Small intestine (tissue), 7 donors: ENCODE results near the gene ARMC12. TPM values are rescaled to one million over a fixed set of nuclear protein-coding genes. Genes with fewer than 3 reads are reported as not detected.

Source experiments
- DNase-seq, 2 donors: peaks; one replicate each; pipeline versions ENCODE4 v3.0.0 to v3.0.0-alpha.2; 2013
- FAIRE-seq: peaks from 2 replicates; lab custom pipeline; 2012; peaks lifted over from hg19 to GRCh38; lab: Jason Lieb, UNC
- H3K27ac ChIP-seq, 3 donors: one replicate each; pipeline ENCODE4 v1.5.1; 2013; ENCODE audit warnings: low read length in 2 of 3, mild to moderate bottlenecking in 2 of 3, control low read depth in 1 of 3, inconsistent platforms in 1 of 3, low read depth in 1 of 3, moderate library complexity in 1 of 3
- H3K27me3 ChIP-seq, 3 donors: one replicate each; pipeline ENCODE4 v1.6.1; 2013; ENCODE audit warnings: low read length in 3 of 3, inconsistent platforms in 1 of 3; ENCODE audit not compliant: control insufficient read depth in 3 of 3, insufficient read depth in 3 of 3
- H3K36me3 ChIP-seq, 3 donors: one replicate each; pipeline ENCODE4 v1.6.1; 2013; ENCODE audit warnings: low read length in 3 of 3, inconsistent platforms in 1 of 3, low read depth in 1 of 3, mild to moderate bottlenecking in 1 of 3, moderate library complexity in 1 of 3; ENCODE audit not compliant: control insufficient read depth in 3 of 3, insufficient read depth in 2 of 3
- H3K4me1 ChIP-seq, 3 donors: one replicate each; pipeline ENCODE4 v1.6.1; 2013; ENCODE audit warnings: low read length in 2 of 3, inconsistent platforms in 1 of 3, low read depth in 1 of 3, mild to moderate bottlenecking in 1 of 3, moderate library complexity in 1 of 3; ENCODE audit not compliant: control insufficient read depth in 3 of 3, insufficient read depth in 2 of 3
- H3K4me3 ChIP-seq, 3 donors: one replicate each; pipeline ENCODE4 v1.5.1; 2013; ENCODE audit warnings: low read length in 3 of 3, control low read depth in 1 of 3, inconsistent platforms in 1 of 3, low read depth in 1 of 3, mild to moderate bottlenecking in 1 of 3, moderate library complexity in 1 of 3
- H3K9me3 ChIP-seq, 2 donors: one replicate each; pipeline ENCODE4 v1.6.1; 2013; ENCODE audit warnings: low read depth in 1 of 2, low read length in 1 of 2; ENCODE audit not compliant: control insufficient read depth in 2 of 2, insufficient read depth in 1 of 2
- WGBS, 3 donors: extraction: QIAGEN DNeasy Blood & Tissue Kit; methylation state at CpG; one replicate each; pipeline ENCODE4 v1.1.7; 2013; 5-methylcytosine and 5-hydroxymethylcytosine counted together
- polyA plus RNA-seq, 4 donors: library from polyadenylated mRNA; stranded (reverse) in 3 of 4; unstranded in 1 of 4; fragments of 200-250 nt in 3 of 4; fragments of 120-200 nt in 1 of 4; gene quantifications; one replicate each; pipeline versions ENCODE4 v1.2.1 to v1.2.3, GENCODE V29; 2013
- donor health status: healthy with polysubstance abuse.
- donor health status: control.
- donor health status: control.
- donor health status: Bipolar disorder and iron deficiency.
- donor health status: healthy.

The ARMC12 gene
- polyA plus RNA-seq, 4 donors = 0.41 to 2.5 (median 0.72) TPM; not detected in 1

- no peak for FAIRE-seq
- H3K4me1 ChIP-seq = no peaks in the 10 kb centered on the region
- peaks cover 0 to 34% (median 14%) of the 10 kb centered on the region in 3 donors for H3K27me3 ChIP-seq
- no peaks in the 10 kb centered on the region for H3K9me3 ChIP-seq
- WGBS, 3 donors = 71 to 77% (median 75%) methylated on average over 5 of the region's 5 CpGs
- no peak overlapping the region for H3K27ac ChIP-seq
- DNase-seq = no peak
- H3K4me3 ChIP-seq = no peak overlapping the region
- H3K36me3 ChIP-seq = no peaks in the 10 kb centered on the region
Measured at GRCh38 chr6:35790683-35791082, 53.9 kb downstream of the ARMC12 start.

GRCh38 chr6:35794536-35795452 is 58.0 kb downstream of the ARMC12 start:
- Histone ChIP-seq H3K9me3 (no peaks in the 10 kb centered on the region), H3K36me3 (no peaks in the 10 kb centered on the region), H3K27me3 (peaks cover 0 to 3% (median 3%) of the 10 kb centered on the region in 3 donors), H3K4me3 (no peak overlapping the region), H3K4me1 (no peaks in the 10 kb centered on the region), H3K27ac (no peak overlapping the region)
- 89 to 90% (median 89%) methylated on average over 17 of the region's 17 CpGs for WGBS, 3 donors
- FAIRE-seq = no peak
- no peak for DNase-seq

DNA sequence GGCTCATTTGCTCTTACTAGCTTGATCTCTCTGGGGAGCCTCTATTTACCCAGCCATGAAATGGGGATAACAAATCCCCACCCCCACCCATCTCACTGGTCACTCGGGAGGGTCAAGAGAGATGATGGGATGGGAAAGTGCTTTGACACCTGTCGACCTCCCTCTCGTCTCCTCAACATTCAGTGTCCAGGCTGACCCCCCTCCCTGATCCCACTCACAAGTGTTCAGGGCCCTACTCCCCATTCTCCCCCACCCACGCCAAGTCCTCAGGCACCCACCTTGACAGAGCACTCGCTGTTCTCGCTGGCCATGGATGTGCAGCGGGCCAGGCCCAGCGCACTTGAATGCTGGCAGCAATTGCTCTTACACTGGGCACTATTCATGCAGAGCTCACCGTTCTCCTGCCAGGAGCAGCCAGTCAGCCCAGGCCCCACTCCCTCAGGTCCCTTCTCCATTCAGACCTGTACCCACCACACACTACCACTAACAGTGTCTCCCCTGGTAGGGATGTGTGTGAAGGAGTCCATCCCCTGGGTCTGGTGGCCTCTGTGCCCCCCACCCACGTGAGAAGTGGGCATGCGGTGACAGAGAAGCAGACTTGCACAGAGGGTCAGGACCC is 58.7 kb downstream of the ARMC12 start:
- no peak overlapping the region for H3K4me3 ChIP-seq
- FAIRE-seq (no peak), DNase-seq (no peak)
- 86 to 91% (median 90%) methylated on average over 11 of the region's 11 CpGs for WGBS, 3 donors
- H3K27ac ChIP-seq = no peak overlapping the region
- H3K9me3 ChIP-seq = no peaks in the 10 kb centered on the region
- peaks cover 0 to 3% (median 3%) of the 10 kb centered on the region in 3 donors for H3K27me3 ChIP-seq
- no peaks in the 10 kb centered on the region for H3K4me1 ChIP-seq
- no peaks in the 10 kb centered on the region for H3K36me3 ChIP-seq

DNA sequence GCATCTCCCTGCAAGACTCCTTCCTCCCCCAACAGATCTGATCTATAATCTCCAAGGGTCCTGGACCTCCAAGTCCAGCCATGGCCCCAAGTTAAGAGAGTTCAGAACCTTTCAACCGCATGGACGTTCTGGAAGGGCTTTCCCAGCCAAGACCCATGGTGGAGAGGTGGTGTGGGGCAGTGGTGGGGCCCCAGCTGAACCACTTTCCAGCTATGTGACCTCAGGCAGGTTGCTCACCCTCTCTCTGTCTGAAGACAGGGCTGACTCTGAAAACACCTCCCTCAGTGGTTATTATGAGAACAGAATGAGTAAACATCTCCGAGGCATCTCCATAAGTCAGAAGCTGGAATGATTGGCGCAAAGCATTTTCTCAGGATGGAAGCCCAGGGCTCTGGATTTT is 59.4 kb downstream of the ARMC12 start:
- no peak overlapping the region for H3K27ac ChIP-seq
- DNase-seq = no peak
- no peak for FAIRE-seq
- no peaks in the 10 kb centered on the region for H3K4me1 ChIP-seq
- no peaks in the 10 kb centered on the region for H3K9me3 ChIP-seq
- peaks cover 0 to 3% (median 3%) of the 10 kb centered on the region in 3 donors for H3K27me3 ChIP-seq
- no peak overlapping the region for H3K4me3 ChIP-seq
- H3K36me3 ChIP-seq = no peaks in the 10 kb centered on the region
- 84 to 98% (median 88%) methylated on average over 4 of the region's 4 CpGs for WGBS, 3 donors

DNA sequence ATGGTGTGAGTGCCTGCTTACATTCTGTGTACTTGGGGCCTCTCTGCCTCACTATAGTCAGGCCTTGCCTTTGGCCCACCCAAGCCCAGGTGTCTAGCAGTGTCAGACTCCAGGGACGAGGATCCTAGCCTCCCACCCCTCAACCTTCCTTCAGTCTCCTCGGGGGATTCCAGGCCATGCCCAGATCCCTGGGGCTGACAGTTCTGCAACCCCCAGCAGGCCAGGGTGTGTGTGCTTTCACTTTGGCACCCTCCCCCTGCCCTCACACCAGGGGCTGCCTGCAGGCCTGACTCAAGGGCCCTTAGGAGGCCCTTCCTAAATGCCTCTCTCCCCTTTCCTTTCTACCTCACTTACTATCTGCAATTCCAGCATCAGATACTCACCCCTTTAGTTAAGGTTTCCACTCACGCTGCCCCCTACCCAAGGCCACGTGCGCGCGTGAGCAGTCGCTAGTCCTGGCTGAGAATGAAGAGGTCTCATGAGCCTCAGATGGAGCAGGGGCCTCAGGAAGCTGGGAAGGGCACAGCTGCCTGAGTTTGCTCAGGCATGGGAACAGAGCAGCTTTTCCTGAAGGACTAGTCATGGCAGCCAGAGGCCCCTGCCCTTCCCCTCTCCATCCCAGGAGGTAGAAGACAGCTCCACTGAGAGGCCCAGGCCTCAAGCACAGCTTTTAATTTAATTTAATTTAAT is 61.1 kb downstream of the ARMC12 start:
- H3K36me3 ChIP-seq = no peaks in the 10 kb centered on the region
- 81 to 94% (median 84%) methylated on average over 8 of the region's 8 CpGs for WGBS, 3 donors
- no peak for FAIRE-seq

More for the DNA sequence above, 61.1 kb downstream of the ARMC12 start:
- Histone ChIP-seq H3K4me3 (no peak overlapping the region), H3K4me1 (no peaks in the 10 kb centered on the region), H3K27me3 (peaks cover 0 to 3% (median 0%) of the 10 kb centered on the region in 3 donors), H3K27ac (no peak overlapping the region), H3K9me3 (no peaks in the 10 kb centered on the region)
- no peak for DNase-seq

Other genes with a start within 250 kb of the ARMC12 start
- gene TEAD3, start 240.0 kb upstream of the ARMC12 start, polyA plus RNA-seq = 10 to 100 TPM; 13.4 to 35.6 (median 19.0) TPM
- under 1 TPM in 1 of 4 donors, not detected in 3; 0.72 TPM for gene TULP1, start 224.1 kb upstream of the ARMC12 start, polyA plus RNA-seq
- 100 to 1,000 TPM in 2 of 4 donors, 10 to 100 TPM in 1, 1 to 10 TPM in 1; 8.7 to 150 (median 88.9) TPM for gene FKBP5, start 48.1 kb upstream of the ARMC12 start, polyA plus RNA-seq
- gene CLPSL2, start 39.6 kb downstream of the ARMC12 start, polyA plus RNA-seq = not detected
- not detected for gene CLPSL1, start 44.0 kb downstream of the ARMC12 start, polyA plus RNA-seq
- 10 to 100 TPM in 2 of 4 donors, 1 to 10 TPM in 1, not detected in 1; 1.3 to 14.5 (median 12.2) TPM for gene CLPS, start 60.3 kb downstream of the ARMC12 start, polyA plus RNA-seq
- under 1 TPM in 2 of 4 donors, not detected in 2; 0.04 to 0.12 TPM for gene LHFPL5, start 68.3 kb downstream of the ARMC12 start, polyA plus RNA-seq
- 10 to 100 TPM; 14.9 to 48.0 (median 30.6) TPM for gene SRPK1, start 184.1 kb downstream of the ARMC12 start, polyA plus RNA-seq